ENCODE results near the gene CEP83.

CEP83 gene

GRCh38 chr12:94290353-94290752, 169.3 kb downstream of the CEP83 start:
- no peak for TF ChIP-seq CTCF (IDR thresholded peaks at IDR 0.05; ENCODE audit: low read depth, low read length)
- Histone ChIP-seq H3K9me3 (ENCODE audit: insufficient read depth, low read length) (no peaks in the 10 kb centered on the region), H3K79me2 (ENCODE audit: low read length) (no peaks in the 10 kb centered on the region), H3K27me3 (ENCODE audit: low read depth, low read length) (no peaks in the 10 kb centered on the region), H2AFZ (ENCODE audit: low read depth, low read length) (no peak overlapping the region), H3K36me3 (replicated peaks; ENCODE audit: low read depth, low read length) (peaks cover 4% of the 10 kb centered on the region), H3K4me1 (ENCODE audit: low read length) (no peaks in the 10 kb centered on the region), H4K20me1 (ENCODE audit: insufficient read depth, low read length) (no peaks in the 10 kb centered on the region), H3K4me2 (ENCODE audit: low read length) (no peak overlapping the region), H3K9ac (ENCODE audit: low read length) (no peak overlapping the region), H3K27ac (ENCODE audit: low read length) (no peak overlapping the region), H3K4me3 (ENCODE audit: low read length) (no peak overlapping the region)

DNA sequence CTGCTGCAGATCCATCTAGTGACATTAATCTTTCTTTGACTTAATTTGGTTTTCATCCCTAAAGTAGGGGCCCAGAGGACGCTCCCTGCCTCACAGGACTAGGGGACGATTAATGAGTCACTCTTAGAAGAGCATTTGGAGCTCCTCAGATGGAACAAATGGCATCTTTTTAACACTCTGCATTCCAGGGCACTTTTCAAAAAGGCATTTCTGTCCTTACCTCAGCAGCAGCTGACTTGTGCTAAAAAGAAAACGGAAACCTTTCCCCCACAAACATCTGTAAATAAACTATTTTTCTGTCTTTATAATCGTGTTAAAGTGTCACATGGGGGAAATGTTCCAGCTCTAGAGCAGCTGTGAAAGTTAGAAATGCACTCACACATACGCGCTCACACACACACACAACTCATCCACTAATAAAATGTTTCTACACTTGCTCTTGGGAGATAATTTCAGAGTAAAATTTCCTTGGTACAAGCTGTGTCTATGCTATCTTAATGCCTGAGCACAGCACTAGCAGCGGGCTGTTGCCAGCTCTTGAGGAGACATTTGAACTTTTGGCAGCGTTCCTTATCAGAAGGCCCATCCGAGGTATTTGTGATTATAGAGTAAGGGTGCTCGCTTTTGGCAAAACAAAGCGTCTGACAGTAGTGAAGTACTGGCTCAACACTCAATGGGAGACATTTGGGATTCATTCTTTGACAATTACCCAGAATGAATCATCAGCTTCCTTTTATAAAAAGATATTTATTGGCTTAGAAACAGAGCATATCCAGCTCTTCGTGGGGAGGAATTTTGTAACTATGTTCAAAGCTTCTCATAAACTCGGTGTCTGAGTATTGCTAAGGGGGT, 170.0 kb downstream of the CEP83 start:
- Histone ChIP-seq H3K27me3 (ENCODE audit: low read depth, low read length) (no peaks in the 10 kb centered on the region), H3K4me1 (ENCODE audit: low read length) (no peaks in the 10 kb centered on the region), H3K9me3 (ENCODE audit: insufficient read depth, low read length) (no peaks in the 10 kb centered on the region), H4K20me1 (ENCODE audit: insufficient read depth, low read length) (no peaks in the 10 kb centered on the region), H3K36me3 (replicated peaks; ENCODE audit: low read depth, low read length) (no peaks in the 10 kb centered on the region), H3K9ac (ENCODE audit: low read length) (no peak overlapping the region), H3K4me3 (ENCODE audit: low read length) (no peak overlapping the region), H3K79me2 (ENCODE audit: low read length) (no peaks in the 10 kb centered on the region), H2AFZ (ENCODE audit: low read depth, low read length) (no peak overlapping the region), H3K27ac (ENCODE audit: low read length) (no peak overlapping the region), H3K4me2 (ENCODE audit: low read length) (no peak overlapping the region)
- TF ChIP-seq EZH2phosphoT487 (IDR thresholded peaks at IDR 0.05; ENCODE audit: low read depth) (no peak), CTCF (IDR thresholded peaks at IDR 0.05; ENCODE audit: low read depth, low read length) (no peak)

DNA sequence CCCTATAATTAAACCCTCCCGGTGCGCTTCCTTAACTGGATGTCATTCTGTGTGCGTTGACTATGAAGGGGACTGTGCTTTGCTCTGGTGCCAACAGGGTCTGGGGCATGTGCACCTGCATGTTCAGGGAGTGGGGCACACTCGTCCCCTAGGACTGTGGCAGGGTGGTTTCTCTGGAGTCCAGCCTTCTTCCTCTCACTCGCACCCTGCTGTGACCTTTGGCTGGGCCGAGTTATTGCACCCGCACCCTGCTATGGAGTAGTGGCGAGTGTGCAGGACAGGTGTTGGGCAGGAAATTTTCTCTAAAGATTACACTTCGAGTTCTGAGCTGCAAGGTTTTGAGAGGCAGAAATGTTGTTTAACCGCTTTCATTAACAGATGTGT, 172.4 kb downstream of the CEP83 start:
- Histone ChIP-seq H3K27ac (ENCODE audit: low read length) (no peak overlapping the region), H3K27me3 (ENCODE audit: low read depth, low read length) (no peaks in the 10 kb centered on the region), H4K20me1 (ENCODE audit: insufficient read depth, low read length) (no peaks in the 10 kb centered on the region), H3K9ac (ENCODE audit: low read length) (no peak overlapping the region), H2AFZ (ENCODE audit: low read depth, low read length) (no peak overlapping the region), H3K4me2 (ENCODE audit: low read length) (no peak overlapping the region), H3K36me3 (replicated peaks; ENCODE audit: low read depth, low read length) (no peaks in the 10 kb centered on the region), H3K4me1 (ENCODE audit: low read length) (no peaks in the 10 kb centered on the region), H3K4me3 (ENCODE audit: low read length) (no peak overlapping the region), H3K9me3 (ENCODE audit: insufficient read depth, low read length) (no peaks in the 10 kb centered on the region), H3K79me2 (ENCODE audit: low read length) (no peaks in the 10 kb centered on the region)
- TF ChIP-seq EZH2phosphoT487 (IDR thresholded peaks at IDR 0.05; ENCODE audit: low read depth), result no peak
- no peak for TF ChIP-seq CTCF (IDR thresholded peaks at IDR 0.05; ENCODE audit: low read depth, low read length)

DNA sequence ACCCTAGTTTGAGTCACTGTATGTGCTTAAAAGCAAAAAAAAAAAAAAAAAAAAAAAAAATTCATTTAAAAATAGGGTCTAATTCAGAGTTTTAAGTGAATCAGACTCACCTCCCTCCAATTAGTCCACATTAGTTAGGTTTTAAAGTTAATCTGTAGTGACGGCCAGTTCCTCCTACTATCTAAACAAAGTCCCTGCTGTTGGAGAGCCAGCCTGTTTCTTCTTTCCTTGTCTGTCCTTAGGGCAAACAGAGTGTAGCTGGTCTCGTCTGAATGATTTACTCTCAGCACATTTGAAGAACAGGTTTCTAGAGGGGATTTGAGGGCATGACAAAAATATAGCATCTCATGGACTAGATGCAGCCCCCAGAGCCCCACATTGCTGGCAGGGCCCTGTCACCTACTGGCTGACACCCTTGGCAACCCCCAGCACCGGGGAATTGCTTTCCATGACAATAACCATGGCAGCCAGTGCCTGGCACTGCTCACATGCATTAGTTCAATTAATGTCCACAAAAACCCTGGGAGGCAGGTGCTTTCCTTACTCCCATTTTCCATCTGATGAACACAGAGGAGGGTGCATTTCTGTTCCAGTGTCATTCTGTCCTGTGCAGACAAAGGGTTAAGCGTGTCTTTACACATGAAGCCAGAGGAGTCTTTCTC, 173.0 kb downstream of the CEP83 start:
- TF ChIP-seq EZH2phosphoT487 (IDR thresholded peaks at IDR 0.05; ENCODE audit: low read depth) (no peak), CTCF (IDR thresholded peaks at IDR 0.05; ENCODE audit: low read depth, low read length) (no peak)
- no peaks in the 10 kb centered on the region for H4K20me1 ChIP-seq (ENCODE audit: insufficient read depth, low read length)
- no peak overlapping the region for H3K4me3 ChIP-seq (ENCODE audit: low read length)
- no peaks in the 10 kb centered on the region for H3K27me3 ChIP-seq (ENCODE audit: low read depth, low read length)
- no peak overlapping the region for H3K27ac ChIP-seq (ENCODE audit: low read length)
- no peak overlapping the region for H3K4me2 ChIP-seq (ENCODE audit: low read length)
- H3K79me2 ChIP-seq (ENCODE audit: low read length), result no peaks in the 10 kb centered on the region
- no peaks in the 10 kb centered on the region for H3K9me3 ChIP-seq (ENCODE audit: insufficient read depth, low read length)
- H3K9ac ChIP-seq (ENCODE audit: low read length), result no peak overlapping the region
- H2AFZ ChIP-seq (ENCODE audit: low read depth, low read length), result no peak overlapping the region
- no peaks in the 10 kb centered on the region for H3K4me1 ChIP-seq (ENCODE audit: low read length)
- H3K36me3 ChIP-seq (replicated peaks; ENCODE audit: low read depth, low read length), result no peaks in the 10 kb centered on the region
